ENCODE results near the gene GLB1L2. TPM values are rescaled to one million over a fixed set of nuclear protein-coding genes. Genes with fewer than 3 reads are reported as not detected.

Gene GLB1L2
- total and polyA plus RNA-seq, 2 of the 4 experiments (the other 2 are of a cell fraction) = under 0.01 to 0.26 TPM

- dilution Hi-C loops (cut with HindIII; ENCODE audit: low sequenced_read_pairs, unreplicated experiment) = no loop called here
- 72% methylated on average over 3 of the region's 10 CpGs; no CpG with 5 or more reads in 1 of the 2 experiments for WGBS, 2 experiments (ENCODE audit: extremely low coverage in 2 of 2, insufficient read length in 1 of 2)
- BruUV-seq (replicated peaks) = no TSS peak
Observed at GRCh38 chr11:134347441-134347840, 15.7 kb downstream of the GLB1L2 start.

More at GRCh38 chr11:134347441-134347840, 15.7 kb downstream of the GLB1L2 start:
- Histone ChIP-seq H3K4me1 (ENCODE audit: control insufficient read depth, insufficient read depth, low read length) (no peaks in the 10 kb centered on the region), H2BK20ac (ENCODE audit: low read depth, low read length) (no peak overlapping the region), H2BK15ac (ENCODE audit: low read depth, low read length) (no peak overlapping the region), H3K27ac (ENCODE audit: insufficient read depth, low read length) (no peak overlapping the region), H3K27me3 (ENCODE audit: control insufficient read depth, insufficient read depth, low read length) (no peaks in the 10 kb centered on the region), H2AK9ac (replicated peaks; ENCODE audit: low read depth, low read length, poor library complexity) (no peak overlapping the region), H2AK5ac (ENCODE audit: low read depth, low read length) (no peak overlapping the region), H2AFZ (replicated peaks; ENCODE audit: low read length, poor library complexity) (peak overlapping the region; percentile 3), H4K8ac (ENCODE audit: low read depth in 2 of 2, low read length in 2 of 2) (no peak overlapping the region), H4K20me1 (ENCODE audit: insufficient read depth, low read length) (no peaks in the 10 kb centered on the region), H3K9me1 (ENCODE audit: insufficient read depth, low read length) (no peaks in the 10 kb centered on the region), H3K9me3 (ENCODE audit: control insufficient read depth, insufficient read depth, low read length) (peaks cover 11% of the 10 kb centered on the region), H3K79me1 (ENCODE audit: low read depth in 1 of 2, low read length in 2 of 2) (no peaks in the 10 kb centered on the region), H3K56ac (ENCODE audit: extremely low read depth, insufficient read depth, low read length) (no peak overlapping the region), H2BK120ac (ENCODE audit: low read depth, low read length) (no peak overlapping the region), H3K9ac (ENCODE audit: low read depth, low read length) (no peak overlapping the region), H3K4me2 (ENCODE audit: low read depth, low read length) (no peak overlapping the region), H3K4ac (ENCODE audit: low read depth, low read length) (no peak overlapping the region), H4K5ac (ENCODE audit: low read depth, low read length) (no peak overlapping the region), H2BK5ac (ENCODE audit: low read depth, low read length, poor library complexity, severe bottlenecking) (no peak overlapping the region), H3K18ac (ENCODE audit: low read depth, low read length) (no peak overlapping the region), H3K4me3 (ENCODE audit: insufficient read depth, low read depth, low read length) (no peak overlapping the region), H3K36me3 (ENCODE audit: control insufficient read depth, insufficient read depth, low read length) (no peaks in the 10 kb centered on the region), H3K23ac (ENCODE audit: low read depth, low read length) (no peak overlapping the region), H3K14ac (replicated peaks; ENCODE audit: low read depth, low read length) (no peak overlapping the region), H4K91ac (ENCODE audit: insufficient read depth, low read depth, low read length) (no peak overlapping the region)
- no peak for ATAC-seq (ENCODE audit: low read depth)
- DNase-seq = no peak
- ChIA-PET POLR2A (ENCODE audit: unreplicated experiment) (no interaction called here), CTCF (no interaction called here)
- intact Hi-C loops (cut with micrococcal nuclease) (no loop called here), in situ Hi-C loops (cut with MboI; ENCODE audit: low sequenced_read_pairs) (no loop called here)
- TF ChIP-seq, protein P1, sequence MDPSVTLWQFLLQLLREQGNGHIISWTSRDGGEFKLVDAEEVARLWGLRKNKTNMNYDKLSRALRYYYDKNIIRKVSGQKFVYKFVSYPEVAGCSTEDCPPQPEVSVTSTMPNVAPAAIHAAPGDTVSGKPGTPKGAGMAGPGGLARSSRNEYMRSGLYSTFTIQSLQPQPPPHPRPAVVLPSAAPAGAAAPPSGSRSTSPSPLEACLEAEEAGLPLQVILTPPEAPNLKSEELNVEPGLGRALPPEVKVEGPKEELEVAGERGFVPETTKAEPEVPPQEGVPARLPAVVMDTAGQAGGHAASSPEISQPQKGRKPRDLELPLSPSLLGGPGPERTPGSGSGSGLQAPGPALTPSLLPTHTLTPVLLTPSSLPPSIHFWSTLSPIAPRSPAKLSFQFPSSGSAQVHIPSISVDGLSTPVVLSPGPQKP (IDR thresholded peaks at IDR 0.05; ENCODE audit: borderline replicate concordance, low read depth, low read length) = no peak
- TF ChIP-seq NFE2L2 (IDR thresholded peaks at IDR 0.05; ENCODE audit: low read depth, low read length) = no peak
- no peak for TF ChIP-seq RFX5 (IDR thresholded peaks at IDR 0.05; ENCODE audit: low read depth, low read length)
- TF ChIP-seq CEBPB (IDR thresholded peaks at IDR 0.05; ENCODE audit: low read depth, low read length) = no peak
- TF ChIP-seq, protein P2, sequence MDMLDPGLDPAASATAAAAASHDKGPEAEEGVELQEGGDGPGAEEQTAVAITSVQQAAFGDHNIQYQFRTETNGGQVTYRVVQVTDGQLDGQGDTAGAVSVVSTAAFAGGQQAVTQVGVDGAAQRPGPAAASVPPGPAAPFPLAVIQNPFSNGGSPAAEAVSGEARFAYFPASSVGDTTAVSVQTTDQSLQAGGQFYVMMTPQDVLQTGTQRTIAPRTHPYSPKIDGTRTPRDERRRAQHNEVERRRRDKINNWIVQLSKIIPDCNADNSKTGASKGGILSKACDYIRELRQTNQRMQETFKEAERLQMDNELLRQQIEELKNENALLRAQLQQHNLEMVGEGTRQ (IDR thresholded peaks at IDR 0.05; ENCODE audit: low read depth, low read length) = no peak
- no peak for TF ChIP-seq CTCF (conservative IDR thresholded peaks at IDR 0.05; ENCODE audit: low read depth, low read length)
- no peak for TF ChIP-seq MXI1 (IDR thresholded peaks at IDR 0.05; ENCODE audit: borderline replicate concordance, low read depth, low read length)
- TF ChIP-seq RCOR1 (IDR thresholded peaks at IDR 0.05; ENCODE audit: insufficient replicate concordance, low read length) = no peak
- TF ChIP-seq RAD21 (IDR thresholded peaks at IDR 0.05; ENCODE audit: low read length) = no peak
- TF ChIP-seq POLR2A (IDR thresholded peaks at IDR 0.05; ENCODE audit: low read depth, low read length) = no peak
- no peak for TF ChIP-seq BHLHE40 (IDR thresholded peaks at IDR 0.05; ENCODE audit: low read depth, low read length)
- no peak for TF ChIP-seq SMC3 (IDR thresholded peaks at IDR 0.05; ENCODE audit: low read depth, low read length)
- no peak for TF ChIP-seq CHD1 (IDR thresholded peaks at IDR 0.05; ENCODE audit: low read depth, low read length)
- TF ChIP-seq MAZ (IDR thresholded peaks at IDR 0.05; ENCODE audit: borderline replicate concordance, low read depth, low read length) = no peak
- no peak for TF ChIP-seq MAFK (IDR thresholded peaks at IDR 0.05; ENCODE audit: low read depth, low read length)
- no peak for TF ChIP-seq FOS (IDR thresholded peaks at IDR 0.05; ENCODE audit: low read depth, low read length)
